Activated CD8-positive, alpha-beta memory T cell treated with anti-CD3 and anti-CD28 coated beads, Interleukin-2, amount 50 U/mL, for 1 hour (primary cell): Measurements from ENCODE around the gene CADPS.

Source experiments
- DNase-seq: peaks from one replicate; pipeline ENCODE4 v3.0.0-alpha.2; 2020; ENCODE audit errors: extremely low read depth

The CADPS gene

DNA sequence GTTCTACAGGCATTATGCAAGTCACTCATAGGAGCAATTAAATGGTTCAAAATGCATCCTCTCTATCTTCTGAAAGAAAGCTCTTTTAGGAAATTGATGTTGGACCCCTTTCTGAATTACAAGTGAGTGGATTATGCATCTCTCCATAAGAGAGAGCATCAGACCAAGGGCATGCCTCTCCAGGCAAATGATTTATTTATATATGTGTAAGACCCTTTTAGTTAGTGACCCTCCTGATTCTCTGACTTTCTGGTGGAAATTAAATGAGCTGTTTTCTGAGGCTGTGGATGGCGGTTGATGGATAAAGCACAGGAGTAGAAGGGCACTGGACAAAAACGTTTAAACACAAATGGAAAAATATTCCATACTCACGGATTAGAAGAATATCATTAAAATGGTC is 62.6 kb downstream of the CADPS start:
- no peak for DNase-seq

DNA sequence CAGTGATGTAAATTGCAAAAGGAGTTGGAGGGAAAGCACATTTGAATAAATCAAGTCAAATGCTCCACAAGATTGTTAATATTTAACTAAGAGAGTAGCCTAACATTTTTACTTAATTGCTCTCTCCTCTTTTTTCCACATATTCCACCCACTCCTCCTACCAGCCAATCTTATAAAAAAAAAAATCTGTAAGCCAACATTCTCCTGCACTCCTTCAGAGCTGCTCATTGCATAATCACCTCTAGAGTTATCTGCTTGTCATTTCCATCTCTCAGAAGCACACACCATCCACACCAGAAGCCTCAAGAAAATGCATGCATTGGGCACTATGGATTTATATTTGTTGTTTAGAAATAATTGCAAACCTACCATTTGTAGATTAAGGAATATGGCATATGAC is 64.1 kb downstream of the CADPS start:
- DNase-seq, result no peak

DNA sequence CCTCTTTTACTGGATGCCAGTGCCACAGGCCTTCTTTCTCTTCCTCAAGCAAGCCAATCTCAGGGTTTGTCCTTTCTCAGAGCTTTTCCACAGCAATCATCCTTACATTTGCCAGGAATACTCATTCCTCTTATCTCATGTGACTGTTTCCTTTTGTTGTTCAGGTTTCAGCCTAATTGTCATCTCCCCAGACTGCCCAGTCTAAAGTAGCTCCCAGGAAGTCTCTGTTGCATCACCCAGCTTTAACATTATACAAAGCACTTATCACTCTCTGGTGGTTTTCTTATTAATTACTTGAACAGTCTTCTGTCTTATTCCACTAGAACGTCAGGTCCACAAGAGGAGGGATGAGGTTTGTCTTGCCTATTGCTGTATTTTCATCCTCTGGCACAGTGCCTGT is 65.8 kb downstream of the CADPS start:
- DNase-seq, result no peak

DNA sequence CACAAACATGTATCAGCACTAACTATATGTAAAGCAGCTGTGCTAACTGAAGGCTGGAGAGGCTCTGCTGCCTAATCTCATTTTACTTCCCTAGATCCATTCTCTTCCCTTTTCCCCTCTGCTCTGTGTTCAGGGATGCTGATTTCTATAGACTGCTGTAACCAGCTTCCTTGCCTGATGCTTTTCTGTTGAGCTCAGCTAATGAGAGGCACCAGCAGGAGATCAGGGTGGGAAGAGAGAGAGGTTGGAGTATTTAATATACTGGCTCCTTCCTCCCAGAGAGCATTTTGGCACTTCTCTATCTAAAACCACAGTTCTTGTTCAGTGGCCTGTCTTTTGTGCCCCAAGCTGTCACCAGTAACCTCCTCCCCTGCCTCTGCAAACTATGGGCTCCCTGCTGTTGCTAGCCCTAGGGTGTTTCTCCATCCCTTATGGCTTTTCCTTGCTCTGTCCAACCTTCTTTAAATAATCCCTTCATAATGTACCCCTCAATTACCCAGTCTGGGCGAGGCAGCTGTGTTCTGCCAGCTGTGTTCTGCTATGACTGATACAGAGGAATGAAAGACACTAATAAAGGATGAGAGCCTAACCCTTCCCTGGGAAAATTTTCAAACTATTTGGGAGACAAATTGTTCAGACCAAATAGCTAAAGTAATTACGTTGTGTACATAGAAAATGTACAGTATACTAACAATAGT is 69.5 kb downstream of the CADPS start:
- no peak for DNase-seq

DNA sequence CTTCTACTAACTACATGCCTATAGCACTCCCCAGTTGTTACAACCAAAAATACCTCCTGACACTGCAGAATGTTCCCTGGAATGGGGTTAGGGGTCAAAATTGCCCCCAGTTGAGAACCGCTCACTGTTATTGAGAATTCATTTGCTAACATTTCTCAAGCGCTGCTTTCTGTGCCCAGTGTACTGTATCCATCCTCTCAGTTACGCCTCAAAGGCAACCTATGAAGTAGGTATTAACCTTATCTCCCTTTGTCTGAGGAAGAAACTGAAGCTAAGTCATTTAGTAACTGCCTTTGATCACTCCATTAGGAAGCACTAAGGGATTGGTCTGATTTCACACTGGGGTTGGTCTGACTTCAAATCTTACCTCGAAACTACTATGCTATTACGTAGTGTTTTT is 70.1 kb downstream of the CADPS start:
- DNase-seq, result no peak

DNA sequence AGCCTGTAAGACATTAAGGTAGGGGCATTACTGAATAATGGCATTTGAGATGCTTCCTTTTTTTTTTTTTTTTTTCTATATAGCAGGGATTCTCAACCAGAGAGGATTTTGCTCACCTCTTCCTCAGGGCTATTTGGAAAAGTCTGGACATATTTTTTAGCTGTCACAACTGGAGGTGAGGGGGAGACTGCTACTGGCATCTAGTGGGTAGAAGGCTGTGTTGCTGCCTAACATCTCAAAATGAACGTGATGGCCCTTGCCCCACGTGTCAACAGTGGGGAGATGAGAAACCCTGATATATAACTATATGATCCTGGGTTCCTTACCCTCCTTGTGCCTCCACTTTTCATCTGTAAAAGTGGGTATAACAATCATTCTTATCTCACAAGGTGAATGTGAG is 71.9 kb downstream of the CADPS start:
- DNase-seq, result no peak

DNA sequence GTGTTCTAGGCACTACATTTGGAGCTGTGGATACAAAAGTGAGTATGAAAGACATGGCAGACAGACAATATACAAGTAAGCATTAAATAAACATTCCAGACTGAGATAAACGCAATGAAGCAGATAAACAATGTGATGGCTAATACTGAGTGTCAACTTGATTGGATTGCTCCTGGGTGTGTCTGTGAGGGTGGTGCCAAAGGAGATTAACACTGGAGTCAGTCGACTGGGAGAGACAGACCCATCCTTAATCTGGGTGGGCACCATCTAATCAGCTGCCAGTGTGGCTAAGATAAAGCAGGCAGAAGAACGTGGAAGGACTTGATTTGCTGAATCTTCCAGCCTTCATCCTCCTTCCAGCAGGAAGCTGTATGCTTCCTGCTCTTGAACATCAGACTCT is 77.2 kb downstream of the CADPS start:
- DNase-seq, result no peak

DNA sequence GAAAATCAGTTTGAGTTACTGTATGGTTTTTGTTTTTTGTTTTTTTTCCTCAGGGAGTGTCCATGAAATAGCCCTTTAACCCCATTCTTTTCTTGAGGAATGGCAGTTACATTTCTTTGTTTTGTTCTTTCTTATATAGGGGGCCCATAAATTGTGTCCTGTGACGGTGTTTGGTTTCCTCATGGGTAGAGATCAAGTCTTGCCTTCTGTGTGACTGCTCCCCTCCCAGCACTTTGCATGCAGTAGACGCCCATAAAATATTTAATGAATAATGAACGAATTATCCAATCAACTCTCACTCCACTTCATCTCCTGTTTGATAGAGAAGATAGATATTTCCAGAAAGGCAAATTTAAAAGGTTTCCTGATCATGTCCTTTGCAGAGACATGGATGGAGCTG is 78.1 kb downstream of the CADPS start:
- DNase-seq, result no peak

DNA sequence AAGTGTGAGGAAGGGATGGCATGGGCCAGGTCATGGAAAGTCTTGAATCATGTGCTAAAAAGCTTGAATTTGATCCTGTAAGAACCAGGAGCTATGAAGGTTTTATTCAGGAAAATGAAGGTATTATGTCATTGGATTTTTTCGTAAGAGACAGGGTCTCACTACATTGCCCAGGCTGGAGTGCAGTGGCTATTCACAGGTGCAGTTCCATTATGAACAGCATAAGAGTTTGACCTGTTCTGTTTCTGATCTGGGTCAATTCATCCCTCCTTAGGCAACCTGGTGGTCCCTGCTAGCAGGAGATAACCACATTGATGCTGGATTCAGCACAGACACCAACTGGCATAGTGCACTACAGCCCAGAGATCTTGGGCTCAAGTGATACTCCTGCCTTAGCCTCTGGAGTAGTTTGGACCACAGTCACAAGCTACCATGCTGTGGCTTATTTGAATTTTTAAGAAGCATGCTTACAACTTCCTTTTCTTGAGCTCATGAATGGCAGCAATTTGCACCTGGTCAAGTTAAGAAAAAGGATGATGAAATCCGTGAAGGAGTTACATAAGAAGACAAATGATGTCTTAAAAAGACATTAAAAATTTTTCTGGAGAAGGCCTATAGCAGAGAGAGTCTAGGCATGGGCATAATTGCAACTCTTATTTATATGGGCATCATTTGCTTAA is 79.1 kb downstream of the CADPS start:
- DNase-seq, result no peak

DNA sequence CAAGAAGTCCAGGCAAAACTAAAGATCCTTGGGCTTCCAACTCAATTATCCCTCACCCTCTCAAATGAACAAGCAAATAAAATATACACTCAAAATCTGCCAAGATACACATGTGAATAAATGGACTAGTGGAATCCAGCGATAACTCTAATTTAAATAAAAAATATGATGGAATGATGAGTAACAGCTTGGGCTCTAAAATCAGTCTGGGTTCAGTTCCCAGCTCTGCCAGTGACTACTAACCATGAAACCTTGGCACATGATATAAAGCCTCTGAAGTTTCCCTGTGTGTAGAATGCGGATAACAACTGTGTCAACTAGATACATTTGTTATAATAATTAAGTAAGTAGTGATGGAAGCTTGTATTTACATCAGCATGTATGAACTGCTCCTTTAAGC is 81.3 kb downstream of the CADPS start:
- DNase-seq, result no peak

DNA sequence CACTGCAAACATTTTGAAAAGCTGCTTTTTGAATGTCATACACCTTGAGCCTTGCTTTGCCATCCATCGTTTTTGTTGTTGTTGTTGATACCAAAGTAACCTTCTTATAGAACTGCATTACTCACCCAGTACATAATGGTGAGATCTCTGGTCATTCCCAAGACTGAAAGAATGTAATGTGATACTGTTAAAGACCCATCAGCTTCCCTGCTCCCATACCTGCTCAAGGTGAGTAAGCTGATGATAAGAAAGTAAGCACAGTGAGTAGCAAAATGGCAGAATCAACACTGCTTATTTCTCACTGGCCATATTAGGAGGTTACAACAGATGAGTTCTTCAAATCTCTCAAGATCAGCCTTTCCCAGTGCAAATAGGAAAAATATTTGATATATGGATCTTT is 89.8 kb downstream of the CADPS start:
- no peak for DNase-seq

DNA sequence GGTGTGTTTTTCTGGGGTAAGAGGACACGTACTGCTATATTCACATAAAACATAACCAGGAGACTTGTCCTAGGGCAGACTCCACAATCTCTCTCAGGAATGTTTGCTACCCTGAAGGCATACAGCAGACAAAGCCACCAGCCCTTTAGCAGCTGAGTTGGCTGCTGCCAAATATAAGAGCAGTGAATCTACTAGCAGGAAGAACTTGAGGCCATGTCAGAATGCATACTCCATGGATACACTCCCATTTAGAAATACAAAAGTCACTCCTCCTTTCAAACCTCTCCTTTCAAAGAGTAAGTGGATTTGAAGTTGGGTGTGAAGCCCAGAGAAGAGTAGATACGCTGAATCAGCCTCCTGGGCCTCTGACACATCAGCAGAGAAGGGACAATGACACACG is 94.1 kb downstream of the CADPS start:
- no peak for DNase-seq

DNA sequence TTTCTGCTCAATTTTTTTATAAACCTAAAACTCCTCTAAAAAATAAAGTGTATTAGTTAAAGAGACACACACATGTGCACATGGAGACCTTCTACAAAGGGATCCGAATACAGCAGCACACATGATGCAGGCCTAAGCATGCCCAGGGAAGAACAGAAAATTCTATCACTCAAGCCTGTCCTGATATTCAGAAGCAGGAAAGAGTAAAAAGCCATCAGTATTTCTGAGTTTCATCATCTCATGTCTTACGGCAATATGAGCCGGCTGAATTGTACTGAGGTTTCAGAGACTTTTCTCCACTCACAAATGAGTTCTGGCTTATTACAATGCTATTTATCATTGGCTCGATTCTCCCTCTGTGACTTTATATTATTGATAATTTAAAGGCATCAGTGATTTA is 97.5 kb downstream of the CADPS start:
- DNase-seq, result no peak

DNA sequence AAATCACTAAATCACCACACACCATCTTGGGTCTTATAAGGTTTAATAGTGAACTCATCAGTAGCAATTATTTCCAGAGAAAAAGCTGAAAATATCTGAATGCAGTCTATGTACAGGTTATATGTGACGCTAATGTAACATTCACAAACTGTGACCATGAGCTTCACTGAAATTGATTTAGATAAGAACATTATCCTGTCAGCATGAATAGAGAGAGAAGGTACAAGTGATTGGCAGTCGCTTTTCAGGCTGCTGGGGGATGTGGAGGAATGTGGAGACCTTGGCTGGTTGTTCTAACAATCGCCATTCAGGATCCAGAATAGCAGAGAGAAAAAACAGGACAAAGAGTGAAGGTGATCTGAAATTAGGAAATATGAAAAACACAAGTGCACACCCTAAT is 98.1 kb downstream of the CADPS start:
- no peak for DNase-seq

DNA sequence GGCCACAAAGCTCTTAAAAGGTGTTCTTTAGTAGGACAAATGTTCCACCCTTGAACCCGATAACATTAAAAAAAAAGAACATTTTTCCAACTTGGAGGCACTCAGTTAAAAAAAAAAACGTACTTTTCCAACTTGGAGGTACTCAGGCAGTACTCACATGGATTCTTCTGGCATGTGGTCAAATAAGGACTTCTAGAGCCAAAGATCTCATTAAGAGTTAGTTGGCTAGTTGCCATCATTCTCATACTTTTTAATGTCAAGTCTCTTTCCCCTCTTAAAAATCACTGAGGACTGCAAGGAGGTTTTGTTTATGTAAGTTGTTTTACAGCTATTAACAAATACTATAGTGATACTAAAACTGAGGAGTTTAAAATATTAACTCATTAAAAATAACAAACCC is 101.0 kb downstream of the CADPS start:
- no peak for DNase-seq

DNA sequence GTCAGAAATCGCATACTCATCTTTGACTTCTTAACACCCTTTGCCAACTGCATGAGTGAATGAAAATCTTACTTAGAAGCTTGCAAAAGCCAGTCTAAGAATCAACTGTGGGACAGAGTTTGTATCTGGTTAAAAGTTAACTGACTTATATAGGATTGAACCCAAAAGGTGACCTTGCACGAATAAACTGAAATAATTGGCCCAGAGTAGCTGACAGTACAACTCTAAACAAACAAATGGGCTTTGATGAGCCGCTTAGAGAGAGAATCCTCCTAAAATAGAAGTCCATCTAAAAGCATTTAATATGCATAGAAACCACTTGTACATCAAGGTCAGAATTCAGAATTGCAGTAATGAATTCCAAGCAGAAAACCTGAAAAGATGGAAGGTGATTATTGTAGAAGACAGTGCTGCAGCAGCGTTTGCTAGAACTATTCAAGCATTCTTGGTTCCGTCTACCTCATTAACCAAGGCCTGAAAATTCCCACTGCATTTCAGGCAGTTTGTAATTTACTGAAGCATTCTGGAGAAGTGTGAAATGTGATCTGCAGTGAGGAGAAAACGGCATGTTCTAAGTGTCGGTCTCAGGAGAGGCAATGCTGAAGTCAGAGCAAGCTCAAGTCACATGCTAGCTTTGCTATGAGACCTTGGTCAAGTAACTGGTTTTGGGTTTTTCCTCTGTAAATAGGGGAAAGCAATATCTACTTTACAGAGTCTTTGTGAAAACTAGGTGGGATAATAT is 103.7 kb downstream of the CADPS start:
- DNase-seq, result no peak

DNA sequence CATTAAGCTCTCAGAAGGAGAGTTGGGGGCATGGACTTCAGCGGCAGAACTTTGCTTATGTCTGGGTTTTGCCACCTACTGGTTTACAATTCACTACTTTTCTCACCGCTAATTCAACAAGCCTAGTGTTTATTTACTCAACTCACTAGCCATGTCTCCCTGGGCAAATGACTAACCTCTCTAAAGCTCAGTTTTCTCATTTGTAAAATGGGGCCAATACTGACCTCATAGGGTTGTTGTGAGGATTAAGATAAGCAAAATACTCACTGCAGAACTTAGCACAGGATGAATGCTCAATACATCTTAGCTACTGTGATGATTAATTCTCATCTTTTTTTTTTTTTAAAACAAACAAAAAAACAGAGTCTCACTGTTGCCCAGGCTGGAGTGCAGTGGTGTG is 106.3 kb downstream of the CADPS start:
- DNase-seq, result no peak

DNA sequence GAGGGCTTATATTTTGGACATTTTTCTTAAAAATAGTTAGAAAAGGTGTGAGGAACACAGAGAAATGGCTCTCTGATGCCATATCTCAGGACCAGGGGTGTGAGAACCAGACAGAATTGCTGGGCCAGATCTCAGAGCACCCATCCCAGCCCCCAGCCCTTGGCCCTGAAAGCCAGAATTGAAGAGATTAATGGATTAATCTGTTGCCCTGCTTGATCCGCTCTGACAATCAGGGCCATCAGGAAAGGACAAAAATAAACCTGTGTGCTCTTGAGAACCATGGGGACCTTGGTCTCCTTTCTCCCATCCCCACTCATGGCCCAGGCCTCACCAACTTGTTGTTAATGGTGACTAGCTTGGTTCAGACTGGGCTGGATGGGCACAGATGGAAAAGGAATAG is 113.5 kb downstream of the CADPS start:
- no peak for DNase-seq

DNA sequence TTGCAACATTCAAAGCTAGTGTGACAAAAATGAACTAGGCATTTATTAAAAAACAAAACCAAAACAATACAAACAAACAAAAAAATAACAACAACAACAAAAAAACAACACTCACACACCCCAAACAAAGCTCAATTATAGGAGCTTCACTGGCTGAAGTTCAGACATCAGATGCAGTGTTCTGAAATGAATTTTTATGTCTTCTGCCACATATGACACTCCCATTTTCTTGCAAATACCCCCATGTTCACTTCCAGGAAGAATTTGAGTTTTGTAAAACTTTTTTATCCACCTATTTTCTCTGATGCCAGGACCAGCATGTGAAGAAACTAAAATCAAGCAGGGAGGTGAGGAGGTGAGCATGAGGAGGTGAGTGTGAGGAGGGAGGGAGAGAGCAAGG is 113.9 kb downstream of the CADPS start:
- no peak for DNase-seq

DNA sequence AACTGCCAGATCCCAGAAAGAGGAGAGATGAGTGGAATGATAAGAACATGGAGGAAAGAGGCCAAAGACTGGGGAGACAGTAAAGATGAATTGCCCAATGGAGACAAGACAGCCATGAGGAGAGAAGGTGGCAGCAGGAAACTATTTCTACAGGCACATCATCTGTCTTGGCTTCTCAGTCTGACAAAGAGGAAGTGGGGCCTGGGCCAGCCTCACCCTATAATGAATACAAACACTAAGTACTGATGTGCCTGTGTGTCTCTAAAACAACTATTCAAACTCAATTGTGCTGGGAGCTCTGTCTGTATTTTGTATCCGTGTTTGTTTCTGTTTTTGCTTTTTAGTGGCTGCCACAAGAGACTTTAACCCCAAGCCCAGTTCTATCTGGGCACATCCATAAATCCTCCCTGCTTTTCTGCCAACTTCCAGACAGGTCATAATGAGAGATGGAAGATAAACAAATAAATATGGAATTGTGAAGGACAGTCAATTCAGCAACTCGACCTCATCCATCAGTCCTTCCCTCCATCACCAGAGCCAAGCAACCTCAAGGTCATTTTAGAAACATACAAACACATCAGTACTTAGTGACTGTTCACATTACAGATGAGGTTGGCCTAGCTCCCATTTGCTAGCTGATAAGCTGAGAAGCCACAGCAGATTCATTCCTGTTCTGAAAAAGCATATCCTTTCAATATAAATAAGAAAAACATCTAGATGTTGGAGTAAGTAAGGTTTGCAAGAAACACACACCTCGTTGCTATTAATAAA is 116.7 kb downstream of the CADPS start:
- no peak for DNase-seq

DNA sequence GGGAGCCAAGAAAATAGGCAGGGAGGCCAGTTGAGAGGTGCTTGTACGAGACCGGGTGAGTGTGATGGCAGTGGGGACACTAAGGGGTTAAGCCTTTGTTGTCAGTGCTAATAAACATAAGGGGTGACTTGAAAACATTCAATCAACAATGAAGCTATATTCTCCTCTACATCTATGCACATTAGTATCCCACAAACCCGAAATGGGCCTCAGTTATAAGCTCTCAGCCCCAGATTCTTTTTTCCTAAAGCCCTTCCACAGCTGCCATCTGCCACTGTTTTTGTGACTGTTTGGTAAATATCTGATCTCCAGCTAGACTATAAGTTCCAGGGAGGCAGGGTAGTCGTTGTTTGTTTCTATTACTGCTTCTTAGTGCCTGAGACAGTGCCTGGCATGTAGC is 118.2 kb downstream of the CADPS start:
- DNase-seq, result no peak

DNA sequence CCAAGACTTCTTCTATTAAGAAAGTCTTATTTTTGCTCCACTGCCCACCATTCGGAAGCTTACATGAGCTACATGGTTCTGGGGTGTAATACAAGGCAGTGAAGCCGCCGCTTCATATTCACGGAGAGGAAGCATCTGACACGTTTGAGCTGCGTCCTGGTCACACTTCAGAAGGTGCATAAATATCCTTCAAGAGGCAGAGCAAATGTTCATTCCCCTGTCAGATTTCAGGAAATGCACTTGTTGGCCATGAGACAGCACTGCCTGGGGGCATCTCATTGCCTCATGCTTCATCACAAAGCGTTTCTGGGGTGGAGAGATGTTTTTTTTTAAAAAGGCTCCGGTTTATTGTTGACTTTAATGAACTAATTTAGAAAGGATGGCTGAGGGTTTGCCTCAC is 119.9 kb downstream of the CADPS start:
- DNase-seq, result no peak
